ENCODE results near the gene EHD2. TPM values are rescaled to one million over a fixed set of nuclear protein-coding genes. Genes with fewer than 3 reads are reported as not detected.

Gene EHD2
- total and polyA plus RNA-seq, 2 of the 13 experiments (the other 11 are each of a cell fraction or from before 2014, with no cell fraction given): 0.09 to 0.28 TPM

DNA sequence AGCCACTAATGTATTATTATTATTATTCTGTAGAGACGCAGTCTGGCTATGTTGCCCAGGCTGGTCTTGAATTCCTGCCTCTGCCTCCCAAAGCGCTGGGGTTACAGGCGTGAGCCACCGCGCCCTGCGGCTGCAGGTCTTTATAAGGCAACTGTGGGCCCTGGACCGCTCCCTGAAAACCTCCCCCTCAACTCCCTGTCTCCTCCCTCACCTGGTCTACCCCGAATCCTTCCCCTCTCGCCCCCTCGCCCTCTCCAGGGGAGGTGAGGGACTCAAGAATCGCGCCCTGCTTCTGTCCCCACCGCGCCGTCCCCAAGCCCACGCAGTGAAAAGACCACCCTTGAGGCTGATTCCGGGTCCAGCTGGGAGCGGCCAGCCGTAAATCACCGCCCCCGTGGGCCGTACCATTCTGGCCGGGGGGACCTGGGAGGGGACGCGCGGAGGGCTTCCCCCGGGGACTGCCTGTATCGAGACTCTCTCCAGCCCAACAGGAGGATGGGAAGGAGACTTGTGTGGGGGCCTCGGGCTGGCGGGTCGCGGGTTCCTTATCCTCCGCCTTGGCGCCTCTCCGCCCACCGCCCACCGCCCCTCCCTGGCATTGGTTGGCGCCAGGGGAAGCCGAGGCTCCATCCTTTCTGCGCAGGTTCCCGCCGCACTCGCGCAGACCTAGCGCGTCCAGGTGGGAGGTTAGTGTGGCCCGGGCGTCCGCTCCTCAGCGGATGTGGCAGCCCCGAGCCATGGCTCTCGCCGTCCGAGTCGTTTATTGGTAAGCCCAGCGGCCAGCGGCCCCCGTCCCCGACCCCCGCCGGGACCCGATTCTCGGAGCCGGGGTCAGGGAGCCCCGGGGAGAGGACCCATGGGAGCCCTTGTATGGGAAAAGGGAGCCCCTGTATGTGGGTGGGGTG lies 65.1 kb downstream of the EHD2 start, which contains the start of gene SELENOW (continued):
- TF ChIP-seq REST (IDR thresholded peaks at IDR 0.05; ENCODE audit: borderline replicate concordance in 1 of 2, low read depth in 1 of 2, low read length in 2 of 2) (peak in 1 of 2 experiments; percentile 61; a peak in 1 of 4 replicates), ZMYM4 (CRISPR knock-in tag; IDR thresholded peaks at IDR 0.05) (0 out of 2 replicates have a peak, but pooled peaks have one; percentile 19), NRL (CRISPR knock-in tag; IDR thresholded peaks at IDR 0.05; ENCODE audit: borderline replicate concordance) (peak; percentile 57; the same call in 1 of the 2 replicates), SALL2 (CRISPR knock-in tag; IDR thresholded peaks at IDR 0.05) (peak; percentile 92), BHLHE40 (IDR thresholded peaks at IDR 0.05; ENCODE audit: low read length) (peak; percentile 95), ZFP91 (CRISPR knock-in tag; IDR thresholded peaks at IDR 0.05; ENCODE audit: borderline replicate concordance) (peak; percentile 79; the same call in 1 of the 2 replicates), ZFP37 (CRISPR knock-in tag; IDR thresholded peaks at IDR 0.05; ENCODE audit: borderline replicate concordance) (0 out of 2 replicates have a peak, but pooled peaks have one; percentile 60), CSRNP1 (CRISPR knock-in tag; IDR thresholded peaks at IDR 0.05) (0 out of 2 replicates have a peak, but pooled peaks have one; percentile 81), SIX1 (CRISPR knock-in tag; IDR thresholded peaks at IDR 0.05; ENCODE audit: borderline replicate concordance) (0 out of 2 replicates have a peak, but pooled peaks have one; percentile 32)
- TF ChIP-seq, protein P1, sequence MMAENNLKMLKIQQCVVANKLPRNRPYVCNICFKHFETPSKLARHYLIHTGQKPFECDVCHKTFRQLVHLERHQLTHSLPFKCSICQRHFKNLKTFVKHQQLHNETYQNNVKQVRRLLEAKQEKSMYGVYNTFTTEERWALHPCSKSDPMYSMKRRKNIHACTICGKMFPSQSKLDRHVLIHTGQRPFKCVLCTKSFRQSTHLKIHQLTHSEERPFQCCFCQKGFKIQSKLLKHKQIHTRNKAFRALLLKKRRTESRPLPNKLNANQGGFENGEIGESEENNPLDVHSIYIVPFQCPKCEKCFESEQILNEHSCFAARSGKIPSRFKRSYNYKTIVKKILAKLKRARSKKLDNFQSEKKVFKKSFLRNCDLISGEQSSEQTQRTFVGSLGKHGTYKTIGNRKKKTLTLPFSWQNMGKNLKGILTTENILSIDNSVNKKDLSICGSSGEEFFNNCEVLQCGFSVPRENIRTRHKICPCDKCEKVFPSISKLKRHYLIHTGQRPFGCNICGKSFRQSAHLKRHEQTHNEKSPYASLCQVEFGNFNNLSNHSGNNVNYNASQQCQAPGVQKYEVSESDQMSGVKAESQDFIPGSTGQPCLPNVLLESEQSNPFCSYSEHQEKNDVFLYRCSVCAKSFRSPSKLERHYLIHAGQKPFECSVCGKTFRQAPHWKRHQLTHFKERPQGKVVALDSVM (CRISPR knock-in tag; IDR thresholded peaks at IDR 0.05): peak; percentile 57

Measured in HepG2 (cell line).